HepG2 (cell line): ENCODE results near the gene TM4SF18. TPM values are rescaled to one million over a fixed set of nuclear protein-coding genes. Genes with fewer than 3 reads are reported as not detected.

Experiments used
- ADNP ChIP-seq: sonication (generic); formaldehyde crosslinking; IDR thresholded peaks from 2 replicates; pipeline ENCODE4 v1.4.0; 2020; ENCODE audit warnings: missing genetic modification reagents
- ATM ChIP-seq: fragments of 450-650 bp; IDR thresholded peaks from 2 replicates; pipeline ENCODE4 v1.7.1; 2017; ENCODE audit warnings: mild to moderate bottlenecking, borderline replicate concordance
- CHD4 ChIP-seq: fragments of 200-600 bp; sonication (generic); IDR thresholded peaks from 2 replicates; pipeline ENCODE4 v1.7.0; 2017; ENCODE audit warnings: mild to moderate bottlenecking, low read length, borderline replicate concordance
- DMAP1 ChIP-seq: IDR thresholded peaks from 2 replicates; pipeline ENCODE4 v1.6.1; 2016
- FOSL2 ChIP-seq: sonication (generic); formaldehyde crosslinking; IDR thresholded peaks from 2 replicates; pipeline ENCODE4 v1.4.0; 2020; ENCODE audit warnings: missing genetic modification reagents
- HNRNPH1 ChIP-seq: fragments of 200-400 bp; formaldehyde crosslinking; optimal IDR thresholded peaks from 2 replicates; pipeline ENCODE3; 2017; ENCODE audit warnings: mild to moderate bottlenecking, low read depth, low read length
- KDM4B ChIP-seq: sonication (generic); formaldehyde crosslinking; IDR thresholded peaks from 2 replicates; pipeline ENCODE4 v1.4.0; 2020; ENCODE audit warnings: missing genetic modification reagents
- MEIS1 ChIP-seq: sonication (generic); formaldehyde crosslinking; IDR thresholded peaks from 2 replicates; pipeline ENCODE4 v1.9.0; 2021; ENCODE audit warnings: mild to moderate bottlenecking, missing genetic modification reagents, moderate library complexity, borderline replicate concordance
- NBN ChIP-seq: fragments of 450-650 bp; conservative IDR thresholded peaks from 2 replicates; pipeline ENCODE4 v1.6.1; 2017
- NCOA5 ChIP-seq: sonication (generic); formaldehyde crosslinking; IDR thresholded peaks from 2 replicates; pipeline ENCODE4 v1.4.0; 2020; ENCODE audit warnings: missing genetic modification reagents
- NR2F2 ChIP-seq: IDR thresholded peaks from 2 replicates; pipeline ENCODE4 v1.6.1; 2012; ENCODE audit warnings: low read depth, inconsistent platforms, borderline replicate concordance
- PHF8 ChIP-seq: sonication (generic); formaldehyde crosslinking; IDR thresholded peaks from 2 replicates; pipeline ENCODE4 v1.5.0; 2020; ENCODE audit warnings: missing genetic modification reagents
- PRPF4 ChIP-seq: fragments of 200-400 bp; formaldehyde crosslinking; IDR thresholded peaks from 2 replicates; pipeline ENCODE4 v1.6.1; 2016; ENCODE audit warnings: low read length, low read depth; ENCODE audit not compliant: poor library complexity, severe bottlenecking
- REXO4 ChIP-seq: sonication (generic); formaldehyde crosslinking; IDR thresholded peaks from 2 replicates; pipeline ENCODE4 v1.8.0; 2022; ENCODE audit warnings: missing genetic modification reagents, mild to moderate bottlenecking, borderline replicate concordance
- SRSF4 ChIP-seq: fragments of 200-400 bp; formaldehyde crosslinking; IDR thresholded peaks from one replicate; pipeline ENCODE4 v1.6.1; 2018; ENCODE audit warnings: mild to moderate bottlenecking, low read depth, low read length, moderate library complexity; ENCODE audit not compliant: poor library complexity, severe bottlenecking
- TARDBP ChIP-seq: sonication (generic); formaldehyde crosslinking; IDR thresholded peaks from 2 replicates; pipeline ENCODE4 v1.8.0; 2022; ENCODE audit warnings: mild to moderate bottlenecking, missing genetic modification reagents
- TCF7 ChIP-seq: sonication (generic); IDR thresholded peaks from 2 replicates; pipeline ENCODE4 v1.6.1; 2016; ENCODE audit warnings: antibody characterized with exemption, low read depth
- TP53 ChIP-seq: sonication (generic); formaldehyde crosslinking; conservative IDR thresholded peaks from 2 replicates; pipeline ENCODE4 v1.4.0; 2020; ENCODE audit warnings: missing genetic modification reagents
- ZC3H4 ChIP-seq: sonication (generic); formaldehyde crosslinking; IDR thresholded peaks from 2 replicates; pipeline ENCODE4 v1.4.0; 2020; ENCODE audit warnings: missing genetic modification reagents, borderline replicate concordance
- ZNF124 ChIP-seq: sonication (generic); formaldehyde crosslinking; IDR thresholded peaks from 2 replicates; pipeline ENCODE4 v1.4.0; 2020; ENCODE audit warnings: missing genetic modification reagents
- ZNF207 ChIP-seq: fragments of 450-650 bp; IDR thresholded peaks from 2 replicates; pipeline ENCODE4 v1.6.1; 2016; ENCODE audit warnings: antibody characterized with exemption, borderline replicate concordance
- ZNF326 ChIP-seq: sonication (generic); formaldehyde crosslinking; IDR thresholded peaks from 2 replicates; pipeline ENCODE4 v1.4.0; 2020; ENCODE audit warnings: missing genetic modification reagents, borderline replicate concordance
- ZNF549 ChIP-seq: sonication (generic); formaldehyde crosslinking; IDR thresholded peaks from 2 replicates; pipeline ENCODE4 v1.5.0; 2020; ENCODE audit warnings: missing genetic modification reagents
- ZNF746 ChIP-seq: sonication (generic); formaldehyde crosslinking; IDR thresholded peaks from 2 replicates; pipeline ENCODE4 v1.8.0; 2022; ENCODE audit warnings: mild to moderate bottlenecking, missing genetic modification reagents
- polyA plus RNA-seq, 8 experiments: library from polyadenylated mRNA; depleted of rRNA in 3 of 8; stranded (reverse) in 7 of 8; unstranded in 1 of 8; fragments of >200 nt; fragmentation: Illumina TruSeq in 4 of 8; extraction: Trizol in 4 of 8; gene quantifications; 2 replicates each; pipeline versions ENCODE4 v1.2.1 to v1.2.3, GENCODE V29; 2011 to 2016; ENCODE audit warnings: low read depth in 4 of 8, missing spikeins in 1 of 8, mixed read lengths in 1 of 8; ENCODE audit not compliant: insufficient read depth in 1 of 8
- total RNA-seq, 5 experiments: library from RNA; depleted of rRNA; stranded (reverse); fragments of >200 nt; fragmentation: Illumina TruSeq; extraction: Trizol; gene quantifications; 2 replicates each; pipeline ENCODE4 v1.2.3, GENCODE V29; 2016; ENCODE audit warnings: low read depth in 1 of 5
- TF ChIP-seq, protein P1 (sequence below): sonication (generic); formaldehyde crosslinking; IDR thresholded peaks from 2 replicates; pipeline ENCODE4 v1.4.0; 2020; ENCODE audit warnings: mild to moderate bottlenecking, missing genetic modification reagents
- TF ChIP-seq, protein P2 (sequence below): sonication (generic); formaldehyde crosslinking; IDR thresholded peaks from 2 replicates; pipeline ENCODE4 v1.8.1; 2022; ENCODE audit warnings: low read depth, mild to moderate bottlenecking, missing genetic modification reagents
- TF ChIP-seq, protein P3 (sequence below): sonication (generic); formaldehyde crosslinking; IDR thresholded peaks from 2 replicates; pipeline ENCODE4 v1.5.0; 2020; ENCODE audit warnings: missing genetic modification reagents

The TM4SF18 gene
- total and polyA plus RNA-seq, 2 of the 13 experiments (the other 11 are each of a cell fraction or from before 2014, with no cell fraction given) = 0.15 TPM; not detected in 1

DNA sequence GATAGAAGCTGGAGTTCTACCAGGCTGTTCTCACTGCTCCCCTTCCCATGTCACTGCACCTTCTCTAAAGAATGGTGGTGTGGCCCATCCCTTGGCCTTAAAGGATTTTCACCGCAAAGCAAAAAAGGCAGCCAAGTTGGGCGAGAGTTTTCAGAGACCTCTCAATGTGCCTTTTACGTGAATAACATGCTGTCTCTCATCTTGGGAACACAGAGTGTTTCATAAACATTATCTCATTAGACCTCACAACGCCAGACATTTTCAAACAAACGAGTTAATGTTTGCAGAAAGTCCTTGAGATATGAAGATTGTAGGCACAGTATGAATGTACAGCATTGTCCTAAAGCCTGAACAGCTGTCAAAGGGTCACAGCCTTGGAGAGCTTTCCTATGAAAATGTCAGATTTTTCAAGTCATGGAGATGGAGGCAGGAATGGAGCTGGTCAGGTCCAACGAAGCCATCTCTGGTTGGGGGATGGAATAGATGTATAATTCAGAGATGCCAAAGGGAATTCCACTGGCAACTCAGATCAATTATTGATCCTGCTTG is 22.7 kb upstream of the TM4SF18 start (continued):
- TF ChIP-seq, protein P1, sequence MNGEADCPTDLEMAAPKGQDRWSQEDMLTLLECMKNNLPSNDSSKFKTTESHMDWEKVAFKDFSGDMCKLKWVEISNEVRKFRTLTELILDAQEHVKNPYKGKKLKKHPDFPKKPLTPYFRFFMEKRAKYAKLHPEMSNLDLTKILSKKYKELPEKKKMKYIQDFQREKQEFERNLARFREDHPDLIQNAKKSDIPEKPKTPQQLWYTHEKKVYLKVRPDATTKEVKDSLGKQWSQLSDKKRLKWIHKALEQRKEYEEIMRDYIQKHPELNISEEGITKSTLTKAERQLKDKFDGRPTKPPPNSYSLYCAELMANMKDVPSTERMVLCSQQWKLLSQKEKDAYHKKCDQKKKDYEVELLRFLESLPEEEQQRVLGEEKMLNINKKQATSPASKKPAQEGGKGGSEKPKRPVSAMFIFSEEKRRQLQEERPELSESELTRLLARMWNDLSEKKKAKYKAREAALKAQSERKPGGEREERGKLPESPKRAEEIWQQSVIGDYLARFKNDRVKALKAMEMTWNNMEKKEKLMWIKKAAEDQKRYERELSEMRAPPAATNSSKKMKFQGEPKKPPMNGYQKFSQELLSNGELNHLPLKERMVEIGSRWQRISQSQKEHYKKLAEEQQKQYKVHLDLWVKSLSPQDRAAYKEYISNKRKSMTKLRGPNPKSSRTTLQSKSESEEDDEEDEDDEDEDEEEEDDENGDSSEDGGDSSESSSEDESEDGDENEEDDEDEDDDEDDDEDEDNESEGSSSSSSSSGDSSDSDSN (CRISPR knock-in tag) = peak; percentile 46; the same call in 1 of the 2 replicates
- TF ChIP-seq FOSL2 (CRISPR knock-in tag) = peak; percentile 77
- peak; percentile 89 for TF ChIP-seq TARDBP (CRISPR knock-in tag)
- TF ChIP-seq NR2F2 = peak; percentile 96
- TF ChIP-seq, protein P2, sequence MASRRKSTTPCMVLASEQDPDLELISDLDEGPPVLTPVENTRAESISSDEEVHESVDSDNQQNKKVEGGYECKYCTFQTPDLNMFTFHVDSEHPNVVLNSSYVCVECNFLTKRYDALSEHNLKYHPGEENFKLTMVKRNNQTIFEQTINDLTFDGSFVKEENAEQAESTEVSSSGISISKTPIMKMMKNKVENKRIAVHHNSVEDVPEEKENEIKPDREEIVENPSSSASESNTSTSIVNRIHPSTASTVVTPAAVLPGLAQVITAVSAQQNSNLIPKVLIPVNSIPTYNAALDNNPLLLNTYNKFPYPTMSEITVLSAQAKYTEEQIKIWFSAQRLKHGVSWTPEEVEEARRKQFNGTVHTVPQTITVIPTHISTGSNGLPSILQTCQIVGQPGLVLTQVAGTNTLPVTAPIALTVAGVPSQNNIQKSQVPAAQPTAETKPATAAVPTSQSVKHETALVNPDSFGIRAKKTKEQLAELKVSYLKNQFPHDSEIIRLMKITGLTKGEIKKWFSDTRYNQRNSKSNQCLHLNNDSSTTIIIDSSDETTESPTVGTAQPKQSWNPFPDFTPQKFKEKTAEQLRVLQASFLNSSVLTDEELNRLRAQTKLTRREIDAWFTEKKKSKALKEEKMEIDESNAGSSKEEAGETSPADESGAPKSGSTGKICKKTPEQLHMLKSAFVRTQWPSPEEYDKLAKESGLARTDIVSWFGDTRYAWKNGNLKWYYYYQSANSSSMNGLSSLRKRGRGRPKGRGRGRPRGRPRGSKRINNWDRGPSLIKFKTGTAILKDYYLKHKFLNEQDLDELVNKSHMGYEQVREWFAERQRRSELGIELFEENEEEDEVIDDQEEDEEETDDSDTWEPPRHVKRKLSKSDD = peak; percentile 61; the same call in 1 of the 2 replicates
- TF ChIP-seq MEIS1 = peak; percentile 96
- TF ChIP-seq DMAP1 (CRISPR knock-in tag) = peak; percentile 41; the same call in 1 of the 2 replicates
- TF ChIP-seq ZNF549 = no peak
- peak; percentile 37 for TF ChIP-seq PRPF4
- no peak for TF ChIP-seq NBN
- no peak for TF ChIP-seq ZNF207
- no peak; the same call in 1 of the 2 replicates for TF ChIP-seq ZNF746 (CRISPR knock-in tag)
- no peak for TF ChIP-seq REXO4
- TF ChIP-seq ADNP = no peak
- TF ChIP-seq ZNF326 (CRISPR knock-in tag) = no peak
- no peak for TF ChIP-seq HNRNPH1
- TF ChIP-seq PHF8 (CRISPR knock-in tag) = 0 out of 2 replicates have a peak, but pooled peaks have one; percentile 30
- 0 out of 2 replicates have a peak, but pooled peaks have one; percentile 81 for TF ChIP-seq KDM4B (CRISPR knock-in tag)
- peak; percentile 72; the same call in 1 of the 2 replicates for TF ChIP-seq TP53 (CRISPR knock-in tag)
- TF ChIP-seq, protein P3, sequence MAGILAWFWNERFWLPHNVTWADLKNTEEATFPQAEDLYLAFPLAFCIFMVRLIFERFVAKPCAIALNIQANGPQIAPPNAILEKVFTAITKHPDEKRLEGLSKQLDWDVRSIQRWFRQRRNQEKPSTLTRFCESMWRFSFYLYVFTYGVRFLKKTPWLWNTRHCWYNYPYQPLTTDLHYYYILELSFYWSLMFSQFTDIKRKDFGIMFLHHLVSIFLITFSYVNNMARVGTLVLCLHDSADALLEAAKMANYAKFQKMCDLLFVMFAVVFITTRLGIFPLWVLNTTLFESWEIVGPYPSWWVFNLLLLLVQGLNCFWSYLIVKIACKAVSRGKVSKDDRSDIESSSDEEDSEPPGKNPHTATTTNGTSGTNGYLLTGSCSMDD (CRISPR knock-in tag) = no peak
- no peak for TF ChIP-seq SRSF4
- TF ChIP-seq NCOA5 = no peak
- no peak for TF ChIP-seq ATM
- TF ChIP-seq TCF7 = peak; percentile 73
- peak; percentile 70; the same call in 1 of the 2 replicates for TF ChIP-seq CHD4
- TF ChIP-seq ZNF124 (CRISPR knock-in tag) = no peak
- TF ChIP-seq ZC3H4 (CRISPR knock-in tag) = no peak
